ENCODE data around the gene FLNB. TPM values are rescaled to one million over a fixed set of nuclear protein-coding genes. Genes with fewer than 3 reads are reported as not detected.

The FLNB gene
- total and polyA plus RNA-seq, 10 of the 15 experiments (the other 5 are each of a cell fraction or from before 2014, with no cell fraction given) = 13.6 to 51.8 (median 26.4) TPM

GRCh38 chr3:57992452-57993213 is 15.6 kb upstream of the FLNB start:
- no peak overlapping the region for H3K27ac ChIP-seq (ENCODE audit: control insufficient read depth, insufficient read depth)
- CTCF ChIA-PET = interaction anchor here (0.8 kb wide), 1 partner anchor 43 kb away, joined by 4 read pairs; no protein-coding TSS in a partner anchor
- SMC1A ChIA-PET (ENCODE audit: uncharacterized antibody, unreplicated experiment) = interaction anchor here (1.0 to 1.8 kb wide), 2 partner anchors 9 to 16 kb away, joined by 3 to 5 read pairs; partner anchors contain the start of gene FLNB
- H2AFZ ChIP-seq (ENCODE audit: control insufficient read depth, low read depth, low read length) = no peak overlapping the region
- intact Hi-C loops (cut with micrococcal nuclease; ENCODE audit: unreplicated experiment) (no loop called here), in situ Hi-C loops (cut with MboI) (no loop called here)
- H3K27me3 ChIP-seq (replicated peaks in 1 of 2; ENCODE audit: control insufficient read depth in 2 of 2, insufficient read depth in 2 of 2, low read length in 1 of 2) = no peaks in the 10 kb centered on the region
- H3K4me1 ChIP-seq (ENCODE audit: control insufficient read depth, insufficient read depth, low read length) = no peaks in the 10 kb centered on the region
- H3K4me3 ChIP-seq = no peak overlapping the region
- no peak for FAIRE-seq
- WGBS (ENCODE audit: insufficient coverage, insufficient replicate concordance, low lambda C conversion rate, missing lambda C conversion rate) = 69% methylated on average over 9 of the region's 9 CpGs
- no TSS peak for BruUV-seq (replicated peaks)
- no peak overlapping the region for H3K9ac ChIP-seq (ENCODE audit: control insufficient read depth, insufficient read depth, low read length)
- POLR2A ChIA-PET = no interaction called here
- RAD21 ChIA-PET (ENCODE audit: unreplicated experiment) = interaction anchor here (0.6 kb wide), 1 partner anchor 314 kb away, joined by 3 read pairs; the partner anchor contains the start of genes HTD2 and RPP14
- no peaks in the 10 kb centered on the region for H3K79me2 ChIP-seq (ENCODE audit: control insufficient read depth, insufficient read depth, low read length)
- H3K36me3 ChIP-seq (ENCODE audit: control insufficient read depth in 2 of 2, insufficient read depth in 2 of 2, low read length in 1 of 2) = no peaks in the 10 kb centered on the region
- H4K20me1 ChIP-seq (ENCODE audit: control insufficient read depth, insufficient read depth) = no peaks in the 10 kb centered on the region
- H3K4me2 ChIP-seq (ENCODE audit: control insufficient read depth, insufficient read depth) = no peak overlapping the region
- no peaks in the 10 kb centered on the region for H3K9me3 ChIP-seq (replicated peaks; ENCODE audit: control insufficient read depth, insufficient read depth, low read length)
- TF ChIP-seq E4F1 (IDR thresholded peaks at IDR 0.05; ENCODE audit: borderline replicate concordance, partially characterized antibody) (no peak), PRDM15 (CRISPR knock-in tag; IDR thresholded peaks at IDR 0.05) (no peak), ATF7 (IDR thresholded peaks at IDR 0.05; ENCODE audit: low read depth) (no peak), FOXK2 (IDR thresholded peaks at IDR 0.05) (no peak), ZSCAN29 (IDR thresholded peaks at IDR 0.05) (no peak), SIN3A (IDR thresholded peaks at IDR 0.05; ENCODE audit: low read depth, low read length) (no peak), RFX5 (IDR thresholded peaks at IDR 0.05; ENCODE audit: low read depth, low read length) (no peak), ZZZ3 (IDR thresholded peaks at IDR 0.05; ENCODE audit: control insufficient read depth, insufficient read length, low read depth) (no peak), RELA (IDR thresholded peaks at IDR 0.05; ENCODE audit: borderline replicate concordance, partially characterized antibody) (no peak), GABPA (IDR thresholded peaks at IDR 0.05; ENCODE audit: low read depth) (no peak)
- ATAC-seq = no peak
- no peak for DNase-seq (ENCODE audit: low read depth, low spot score)

All from GM12878 (cell line).